K562 (cell line): ENCODE results near the gene ABHD5. TPM values are rescaled to one million over a fixed set of nuclear protein-coding genes. Genes with fewer than 3 reads are reported as not detected.
A peak's percentile ranks its signal among the peaks of the same experiment; 100 is the strongest.

Experiments used
- BCL6 ChIP-seq: fragments of 250-450 bp; sonication (Bioruptor Pico); IDR thresholded peaks from 2 replicates; pipeline ENCODE4 v1.4.0; 2020
- BRD4 ChIP-seq: fragments of 200-600 bp; sonication (generic); IDR thresholded peaks from 2 replicates; pipeline ENCODE4 v1.6.1; 2017; ENCODE audit warnings: inconsistent platforms
- BRD9 ChIP-seq: fragments of 450-650 bp; IDR thresholded peaks from 2 replicates; pipeline ENCODE4 v1.6.1; 2018; ENCODE audit warnings: low read depth; ENCODE audit not compliant: partially characterized antibody
- BRF1 ChIP-seq: IDR thresholded peaks from 3 replicates; pipeline ENCODE4 v1.6.1; 2011; ENCODE audit warnings: borderline replicate concordance, mild to moderate bottlenecking; ENCODE audit not compliant: insufficient read length; ENCODE audit errors: extremely low read depth
- ELK3 ChIP-seq: fragments of 450-650 bp; formaldehyde crosslinking; IDR thresholded peaks from 2 replicates; pipeline ENCODE4 v1.4.0; 2020; ENCODE audit warnings: mild to moderate bottlenecking
- ETS2 ChIP-seq: IDR thresholded peaks from 2 replicates; pipeline ENCODE4 v1.6.1; 2016; ENCODE audit warnings: borderline replicate concordance, missing genetic modification characterization, mild to moderate bottlenecking, moderate library complexity, missing compliant biosample characterization; ENCODE audit not compliant: poor library complexity, severe bottlenecking
- HDAC1 ChIP-seq, 2 experiments: fragments of 450-650 bp; IDR thresholded peaks; 2 replicates each; pipeline ENCODE4 v1.6.1; 2016 to 2017; ENCODE audit warnings: inconsistent platforms in 1 of 2, mild to moderate bottlenecking in 1 of 2, moderate library complexity in 1 of 2
- JUNB ChIP-seq: fragments of 450-650 bp; formaldehyde crosslinking; conservative IDR thresholded peaks from 2 replicates; pipeline ENCODE4 v1.4.0; 2020; ENCODE audit warnings: mild to moderate bottlenecking
- KAT2B ChIP-seq: IDR thresholded peaks from one replicate; pipeline ENCODE4 v1.6.1; 2012; ENCODE audit warnings: low read depth, mild to moderate bottlenecking, control low read depth, inconsistent platforms, low read length, moderate library complexity
- MEF2A ChIP-seq: IDR thresholded peaks from 2 replicates; pipeline ENCODE4 v1.6.1; 2011; ENCODE audit warnings: low read depth, mild to moderate bottlenecking, low read length, moderate library complexity; ENCODE audit not compliant: control insufficient read depth
- MTA2 ChIP-seq: fragments of 450-650 bp; IDR thresholded peaks from 2 replicates; pipeline ENCODE4 v1.6.1; 2016; ENCODE audit warnings: low read depth
- MTA3 ChIP-seq: fragments of 450-650 bp; formaldehyde crosslinking; IDR thresholded peaks from 2 replicates; pipeline ENCODE4 v1.6.1; 2017; ENCODE audit warnings: mild to moderate bottlenecking, borderline replicate concordance
- NCOA6 ChIP-seq: fragments of 450-650 bp; IDR thresholded peaks from 2 replicates; pipeline ENCODE4 v1.6.1; 2017; ENCODE audit warnings: mild to moderate bottlenecking
- PATZ1 ChIP-seq: fragments of 250-450 bp; sonication (Bioruptor Pico); IDR thresholded peaks from 2 replicates; pipeline ENCODE4 v1.5.0; 2020; ENCODE audit warnings: mild to moderate bottlenecking, borderline replicate concordance
- RCOR1 ChIP-seq, 2 experiments: IDR thresholded peaks; 2 replicates each; pipeline ENCODE4 v1.6.1; 2012; ENCODE audit warnings: low read depth in 2 of 2, low read length in 2 of 2, borderline replicate concordance in 1 of 2, improper control_type of control experiment in 1 of 2
- SNAPC5 ChIP-seq: fragments of 250-450 bp; sonication (Bioruptor Pico); IDR thresholded peaks from 2 replicates; pipeline ENCODE4 v1.8.0; 2021; ENCODE audit warnings: moderate library complexity, mild to moderate bottlenecking, inconsistent platforms
- SP1 ChIP-seq: sonication (generic); formaldehyde crosslinking; IDR thresholded peaks from 2 replicates; pipeline ENCODE4 v1.8.1; 2022; ENCODE audit warnings: mild to moderate bottlenecking, missing genetic modification reagents
- STAT5A ChIP-seq: IDR thresholded peaks from 2 replicates; pipeline ENCODE4 v1.6.1; 2012; ENCODE audit warnings: low read length, inconsistent platforms, borderline replicate concordance
- TAF1 ChIP-seq: IDR thresholded peaks from 2 replicates; pipeline ENCODE4 v1.6.1; 2011; ENCODE audit warnings: mild to moderate bottlenecking, low read length, moderate library complexity; ENCODE audit not compliant: insufficient read depth, control insufficient read depth, severe bottlenecking; ENCODE audit errors: extremely low read depth
- TBL1XR1 ChIP-seq, 2 experiments: IDR thresholded peaks; 2 replicates each; pipeline ENCODE4 v1.6.1; 2012; ENCODE audit warnings: improper control_type of control experiment in 2 of 2, low read length in 2 of 2, mild to moderate bottlenecking in 1 of 2
- TEAD1 ChIP-seq, 2 experiments: fragments of 450-650 bp in 1 of 2; sonication (generic) in 1 of 2; formaldehyde crosslinking; IDR thresholded peaks; 2 replicates each; pipeline versions ENCODE4 v1.4.0 to v1.8.0; 2020 to 2022; ENCODE audit warnings: mild to moderate bottlenecking in 2 of 2, missing genetic modification reagents in 1 of 2
- TOE1 ChIP-seq, 2 experiments: fragments of 450-650 bp in 1 of 2; sonication (generic) in 1 of 2; formaldehyde crosslinking in 1 of 2; IDR thresholded peaks; 2 replicates each; pipeline versions ENCODE4 v1.7.1 to v1.8.0; 2016 to 2022; ENCODE audit warnings: borderline replicate concordance in 2 of 2, mild to moderate bottlenecking in 2 of 2, antibody characterized with exemption in 1 of 2, inconsistent platforms in 1 of 2, low read depth in 1 of 2, missing genetic modification reagents in 1 of 2, moderate library complexity in 1 of 2
- ZEB2 ChIP-seq: fragments of 450-650 bp; IDR thresholded peaks from 2 replicates; pipeline ENCODE4 v1.6.1; 2016
- ZFP1 ChIP-seq: fragments of 450-650 bp; formaldehyde crosslinking; IDR thresholded peaks from 2 replicates; pipeline ENCODE4 v1.4.0; 2020; ENCODE audit warnings: mild to moderate bottlenecking, mixed read lengths
- ZNF121 ChIP-seq: sonication (generic); formaldehyde crosslinking; conservative IDR thresholded peaks from 2 replicates; pipeline ENCODE4 v1.8.0; 2022; ENCODE audit warnings: missing genetic modification reagents
- ZNF217 ChIP-seq: sonication (generic); formaldehyde crosslinking; IDR thresholded peaks from 2 replicates; pipeline ENCODE4 v1.8.0; 2022; ENCODE audit warnings: mild to moderate bottlenecking, missing genetic modification reagents
- ZNF444 ChIP-seq: fragments of 250-450 bp; sonication (Bioruptor Pico); IDR thresholded peaks from 2 replicates; pipeline ENCODE4 v1.4.0; 2020; ENCODE audit warnings: mild to moderate bottlenecking, moderate library complexity
- polyA plus RNA-seq, 8 experiments: library from polyadenylated mRNA; depleted of rRNA in 4 of 8; stranded (reverse) in 5 of 8; unstranded in 3 of 8; fragments of >200 nt; fragmentation: Nextera tagmentation in 2 of 8; fragmentation: Illumina TruSeq in 1 of 8; extraction: Ambion mirVana in 2 of 8; extraction: Trizol in 1 of 8; gene quantifications; 2 replicates each; pipeline versions ENCODE4 v1.2.1 to v1.2.3, GENCODE V29; 2011 to 2014; ENCODE audit warnings: inconsistent platforms in 1 of 8, missing spikeins in 1 of 8
- total RNA-seq, 7 experiments: library from RNA; depleted of rRNA in 6 of 7; stranded (reverse); fragments of >200 nt in 6 of 7; fragmentation: Illumina TruSeq in 2 of 7; extraction: Trizol in 2 of 7; gene quantifications; 2 replicates each; pipeline versions ENCODE4 v1.2.1 to v1.2.3, GENCODE V29; 2011 to 2021; ENCODE audit warnings: low replicate concordance in 1 of 7

Gene ABHD5
- total and polyA plus RNA-seq, 9 of the 15 experiments (the other 6 are each of a cell fraction or from before 2014, with no cell fraction given) = 27.8 to 61.7 (median 39.9) TPM

GRCh38 chr3:43769885-43770425 is 79.2 kb downstream of the ABHD5 start (continued):
- TF ChIP-seq MTA3 = no peak
- no peak for TF ChIP-seq STAT5A
- peak in 1 of 2 experiments; percentile 62; a peak in 2 of 4 replicates for TF ChIP-seq HDAC1 (IDR thresholded peaks at IDR 0.05)
- TF ChIP-seq BRF1 = no peak
- no peak for TF ChIP-seq KAT2B
- no peak; the same call in 1 of the 2 replicates for TF ChIP-seq PATZ1 (CRISPR knock-in tag)
- TF ChIP-seq SNAPC5 (CRISPR knock-in tag) = no peak
- no peak for TF ChIP-seq MEF2A
- no peak for TF ChIP-seq ZNF444
- no peak for TF ChIP-seq ZNF121
- TF ChIP-seq ZEB2 = peak; percentile 78
- TF ChIP-seq TAF1 = no peak
- TF ChIP-seq BCL6 (CRISPR knock-in tag) = 0 out of 2 replicates have a peak, but pooled peaks have one; percentile 16
- peak; percentile 76 for TF ChIP-seq SP1 (CRISPR knock-in tag)
- no peak for TF ChIP-seq ZFP1
- TF ChIP-seq MTA2 = no peak
- TF ChIP-seq ETS2 (tag) = no peak
- TF ChIP-seq NCOA6 = no peak
- peak; percentile 75; the same call in 1 of the 2 replicates for TF ChIP-seq TOE1 (IDR thresholded peaks at IDR 0.05; ENCODE audit: borderline replicate concordance)
- peak; percentile 87 for TF ChIP-seq TOE1 (CRISPR knock-in tag; IDR thresholded peaks at IDR 0.05; ENCODE audit: borderline replicate concordance, low read depth)
- no peak for TF ChIP-seq ZNF217 (CRISPR knock-in tag)
- no peak for TF ChIP-seq ELK3 (CRISPR knock-in tag)
- no peak for TF ChIP-seq RCOR1 (IDR thresholded peaks at IDR 0.05; ENCODE audit: borderline replicate concordance in 1 of 2, low read depth in 2 of 2, low read length in 2 of 2)
- no peak for TF ChIP-seq BRD9
- TF ChIP-seq TEAD1 (CRISPR knock-in tag; IDR thresholded peaks at IDR 0.05) = peak; percentile 55 to 92; a peak in 3 of 4 replicates
- TF ChIP-seq BRD4 = no peak
- no peak for TF ChIP-seq TBL1XR1 (IDR thresholded peaks at IDR 0.05; ENCODE audit: low read length in 2 of 2)
- no peak for TF ChIP-seq JUNB
